Peyer's patch (tissue), 4 donors: ENCODE results near the gene GPHB5.

ENCODE experiments used
- CTCF ChIP-seq, 6 experiments: fragments of 450-650 bp in 4 of 6; fragments of 200-600 bp in 2 of 6; sonication (generic) in 1 of 6; IDR thresholded peaks; one replicate each; pipeline ENCODE4 v1.5.1; 2017 to 2019; ENCODE audit warnings: antibody characterized with exemption in 6 of 6, mild to moderate bottlenecking in 3 of 6, moderate library complexity in 1 of 6
- POLR2A ChIP-seq, 2 donors: fragments of 450-650 bp; IDR thresholded peaks; one replicate each; pipeline ENCODE4 v1.5.1; 2017; ENCODE audit warnings: antibody characterized with exemption in 2 of 2, mild to moderate bottlenecking in 2 of 2, moderate library complexity in 2 of 2

GRCh38 chr14:63276492-63277342, 42.0 kb downstream of the GPHB5 start:
- TF ChIP-seq CTCF (IDR thresholded peaks at IDR 0.05) (peak in 5 of 6 experiments; percentile 46 to 88 (median 72)), POLR2A (IDR thresholded peaks at IDR 0.05) (no peak)
